HG03342 (cell line): ENCODE measurements around the gene OLAH.

Source experiments
- ATAC-seq: cut with Tn5 transposase; IDR thresholded peaks from one replicate; pipeline ENCODE4 v1.9.1; 2021; ENCODE audit warnings: mild to moderate bottlenecking, moderate library complexity; ENCODE audit not compliant: unreplicated experiment

Gene OLAH

GRCh38 chr10:15068802-15069201 lies 25.1 kb downstream of the OLAH start:
- no peak for ATAC-seq

- no peak for ATAC-seq
These were observed 25.5 kb downstream of the OLAH start for GRCh38 chr10:15069230-15069629.

GRCh38 chr10:15072358-15072757 lies 28.6 kb downstream of the OLAH start:
- ATAC-seq = no peak

GRCh38 chr10:15075421-15075820 lies 31.7 kb downstream of the OLAH start:
- ATAC-seq = no peak

GRCh38 chr10:15083674-15084501 lies 40.1 kb downstream of the OLAH start:
- ATAC-seq = no peak

- no peak for ATAC-seq
These were observed 40.8 kb downstream of the OLAH start for GRCh38 chr10:15084502-15084922.

GRCh38 chr10:15088428-15089261 lies 44.9 kb downstream of the OLAH start, which contains the start of gene ACBD7:
ACBD7 (minus strand) TSS chr10:15088776; CDS start chr10:15088728, 48 bp downstream.
- peak; percentile 100 for ATAC-seq

GRCh38 chr10:15091418-15091817 lies 47.7 kb downstream of the OLAH start:
- ATAC-seq = no peak

GRCh38 chr10:15092855-15093408 lies 49.2 kb downstream of the OLAH start:
- no peak for ATAC-seq

- ATAC-seq = peak; percentile 20
These were observed 52.9 kb downstream of the OLAH start for GRCh38 chr10:15096661-15097010.

GRCh38 chr10:15097011-15097812 lies 53.5 kb downstream of the OLAH start, which contains the start of gene RPP38:
RPP38 (plus strand) TSS chr10:15097355; CDS start chr10:15103315, 5,960 bp downstream.
- peak; percentile 77 for ATAC-seq

GRCh38 chr10:15099886-15100285 lies 56.1 kb downstream of the OLAH start:
- no peak for ATAC-seq

- no peak for ATAC-seq
These were observed 59.8 kb downstream of the OLAH start for GRCh38 chr10:15103513-15103912.

- peak; percentile 77 for ATAC-seq
These were observed 62.7 kb downstream of the OLAH start for GRCh38 chr10:15106352-15107013.

- no peak for ATAC-seq
These were observed 68.9 kb downstream of the OLAH start for GRCh38 chr10:15112657-15113056.

- no peak for ATAC-seq
These were observed 70.0 kb downstream of the OLAH start for GRCh38 chr10:15113766-15114165.

GRCh38 chr10:15116225-15116624 lies 72.5 kb downstream of the OLAH start:
- ATAC-seq = no peak

GRCh38 chr10:15118615-15119014 lies 74.9 kb downstream of the OLAH start:
- ATAC-seq = no peak

- ATAC-seq = no peak
These were observed 76.8 kb downstream of the OLAH start for GRCh38 chr10:15120523-15120922.

GRCh38 chr10:15121707-15122106 lies 78.0 kb downstream of the OLAH start:
- ATAC-seq = no peak
